Limb (tissue), 2 donors: ENCODE measurements around the gene TCFL5.

Experiments
- DNase-seq, 2 donors: peaks; one replicate each; pipeline ENCODE4 v3.0.0-alpha.2; 2016; ENCODE audit errors: extremely low spot score in 2 of 2

Gene TCFL5

DNA sequence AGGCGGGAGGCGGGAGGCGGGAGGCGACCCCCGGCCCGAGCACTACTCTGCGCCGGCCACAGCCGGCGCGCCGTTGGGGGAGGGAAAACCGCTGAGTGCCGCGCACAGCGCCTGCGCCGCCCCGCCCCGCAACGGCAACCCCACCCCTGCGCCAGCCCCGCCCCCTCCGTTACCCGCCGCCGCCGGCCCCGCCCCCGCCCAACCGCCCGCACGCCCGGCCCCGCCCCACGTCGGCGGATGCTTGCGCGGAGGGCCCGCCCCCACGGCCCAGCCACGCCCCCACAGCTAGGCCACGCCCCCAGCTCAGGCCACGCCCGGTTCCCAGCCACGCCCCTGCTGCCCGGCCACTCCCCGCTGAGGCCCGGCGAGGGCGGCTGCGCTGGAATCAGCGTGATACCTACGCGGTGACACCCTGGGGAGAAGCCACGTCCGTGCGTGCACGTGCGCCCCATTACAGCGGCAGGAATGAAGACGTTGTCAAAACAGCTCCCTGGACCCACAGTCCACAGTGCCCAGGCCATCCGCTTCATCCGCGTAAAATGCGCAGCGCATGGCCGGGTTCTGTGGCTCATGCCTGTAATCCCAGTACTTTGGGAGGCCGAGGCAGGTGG is at the start of gene TCFL5:
Gene TCFL5, minus strand, starts transcription at position 97 of the 611 bp plus-strand sequence. CDS start 152 bp downstream, outside the sequence.
- peak; percentile 77 to 97 for DNase-seq

DNA sequence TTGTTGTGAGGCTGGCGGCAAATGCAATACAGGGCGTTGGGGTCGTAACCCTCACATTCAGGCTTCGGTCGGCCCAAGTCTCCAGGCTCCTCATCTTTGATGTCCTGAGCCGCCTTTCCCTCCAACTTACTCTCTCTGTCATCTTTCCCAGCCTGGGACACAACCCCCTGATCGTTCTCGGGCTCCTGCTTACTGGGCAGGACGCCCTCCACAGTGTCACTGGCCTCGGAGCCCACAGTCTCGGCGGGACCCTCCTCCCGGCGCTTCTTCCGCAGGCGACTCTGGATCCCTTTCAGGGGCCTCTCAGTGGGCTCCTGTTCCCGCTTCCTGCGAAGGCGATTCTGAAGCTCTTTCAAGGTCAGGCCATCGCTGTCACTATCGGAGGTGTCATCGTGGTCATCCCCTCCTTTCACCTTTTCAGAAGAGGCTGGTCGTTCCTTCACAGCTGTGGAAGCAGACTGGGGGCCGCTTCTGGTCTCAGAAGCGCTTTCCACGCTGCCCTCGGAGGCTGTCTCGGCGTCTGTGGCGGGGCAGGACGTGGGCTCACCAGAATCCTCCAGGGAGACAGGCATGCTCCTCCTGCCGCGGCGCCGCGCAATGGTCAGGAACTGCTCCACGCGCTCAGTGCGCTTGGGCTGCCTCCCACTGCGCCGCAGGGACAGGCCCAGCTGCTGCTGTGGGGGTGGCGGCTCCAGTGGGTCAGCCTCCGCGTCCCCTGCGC is 49.3 kb upstream of the TCFL5 start:
- DNase-seq: no peak

DNA sequence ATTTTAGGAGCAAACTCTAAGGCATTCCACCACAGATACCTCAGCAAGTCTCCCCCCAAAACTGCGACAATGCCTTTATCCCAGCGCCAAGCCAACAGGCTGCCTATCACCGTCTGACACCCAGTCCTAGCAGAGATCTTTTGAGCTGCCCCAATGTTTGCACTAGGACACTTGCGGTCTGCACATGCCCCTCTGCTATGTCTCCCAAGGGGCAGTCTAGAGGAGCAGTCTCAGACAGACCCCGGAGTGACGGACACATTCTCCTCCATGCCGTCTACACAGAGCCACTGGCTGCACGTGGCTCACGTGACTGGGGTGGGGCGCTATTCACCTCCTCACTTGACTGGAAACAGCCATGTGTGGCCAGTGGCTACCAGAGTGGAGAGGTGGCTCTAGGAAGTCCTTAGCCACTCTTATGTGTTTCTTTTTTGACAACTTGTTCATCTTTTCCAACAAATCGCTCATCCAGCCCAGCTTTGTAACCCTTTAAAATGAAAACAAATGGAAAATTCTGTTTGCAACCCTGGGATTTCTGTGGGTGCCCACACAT is 48.7 kb upstream of the TCFL5 start:
- DNase-seq: no peak

DNA sequence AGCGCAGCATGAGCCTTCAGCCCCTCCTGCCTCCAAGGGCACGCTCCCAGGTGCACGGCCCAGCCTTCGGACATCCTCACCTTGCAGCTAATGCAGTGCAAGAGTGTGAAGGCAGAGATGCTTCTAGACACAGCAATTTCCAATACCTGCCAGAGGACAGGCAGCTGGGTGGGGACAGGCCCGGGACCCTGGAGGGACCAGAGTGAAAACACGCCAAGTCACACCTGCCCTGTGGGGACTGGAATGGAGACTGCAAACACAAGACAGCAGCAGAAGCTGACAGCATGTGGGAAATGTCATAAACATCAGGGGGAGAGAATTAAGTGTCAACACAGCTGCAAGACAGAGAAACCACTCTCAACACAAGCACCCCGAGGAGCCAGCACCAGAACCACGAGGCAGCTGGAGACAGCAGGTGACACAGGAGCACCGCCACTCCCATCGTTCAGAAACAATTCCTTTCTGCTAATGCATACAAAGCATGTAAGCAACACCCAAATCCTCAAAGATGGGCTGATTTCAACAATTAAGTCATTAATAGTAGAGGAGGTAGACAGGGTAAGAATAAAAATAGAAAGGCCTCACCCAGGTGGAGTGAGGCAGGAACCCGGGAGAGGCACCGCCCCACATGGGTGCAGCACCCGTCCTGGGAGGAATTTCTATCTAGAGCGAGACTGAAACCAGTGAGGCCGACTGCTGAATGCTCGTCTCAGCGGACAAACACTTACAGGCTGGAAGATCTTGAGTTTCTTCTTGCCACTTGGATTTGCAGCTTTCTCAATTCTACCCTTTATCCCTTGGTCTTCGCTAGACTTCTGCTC is 47.6 kb upstream of the TCFL5 start:
- no peak for DNase-seq

DNA sequence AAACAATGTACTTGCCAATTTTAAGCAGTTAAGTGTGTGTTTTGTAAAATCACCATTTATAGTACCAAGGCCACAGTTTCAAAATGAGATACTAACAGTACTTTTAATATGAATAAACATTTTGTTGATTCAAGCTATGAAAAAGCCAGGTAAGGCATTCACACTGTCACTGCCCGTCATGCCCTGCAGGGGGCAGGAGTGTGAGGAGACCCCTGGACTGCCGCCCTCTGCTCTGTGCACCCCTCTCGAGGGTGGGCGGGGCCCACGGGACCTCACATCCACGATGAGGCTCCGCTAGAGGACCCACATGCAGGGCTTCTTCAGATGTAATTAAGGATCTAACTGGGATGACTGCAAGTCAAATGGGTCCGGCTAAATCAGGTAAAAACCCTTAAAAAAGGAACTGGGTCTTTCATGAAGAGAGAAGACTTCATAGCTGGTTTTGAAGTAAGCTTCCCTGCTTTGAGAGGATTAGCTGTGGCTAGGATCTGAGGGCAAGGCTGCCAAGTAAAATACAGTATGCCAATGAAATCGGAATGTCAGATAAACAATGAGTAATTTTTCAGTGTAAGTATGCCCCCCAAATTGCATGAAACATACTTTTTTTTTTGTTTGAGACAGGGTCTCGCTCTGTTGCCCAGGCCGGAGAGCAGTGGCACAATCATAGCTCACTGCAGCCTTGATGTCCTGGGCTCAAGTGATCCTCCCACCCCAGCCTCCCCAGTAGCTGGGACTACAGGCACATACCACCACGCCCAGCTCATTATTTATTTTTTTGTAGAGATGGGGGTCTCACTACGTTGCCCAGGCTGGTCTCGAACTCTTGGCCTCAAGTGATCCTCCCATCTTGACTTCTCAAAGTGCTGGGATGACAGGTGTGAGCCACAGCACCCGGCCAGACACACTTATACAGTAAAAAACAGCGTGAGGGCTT is 46.0 kb upstream of the TCFL5 start:
- DNase-seq: no peak

DNA sequence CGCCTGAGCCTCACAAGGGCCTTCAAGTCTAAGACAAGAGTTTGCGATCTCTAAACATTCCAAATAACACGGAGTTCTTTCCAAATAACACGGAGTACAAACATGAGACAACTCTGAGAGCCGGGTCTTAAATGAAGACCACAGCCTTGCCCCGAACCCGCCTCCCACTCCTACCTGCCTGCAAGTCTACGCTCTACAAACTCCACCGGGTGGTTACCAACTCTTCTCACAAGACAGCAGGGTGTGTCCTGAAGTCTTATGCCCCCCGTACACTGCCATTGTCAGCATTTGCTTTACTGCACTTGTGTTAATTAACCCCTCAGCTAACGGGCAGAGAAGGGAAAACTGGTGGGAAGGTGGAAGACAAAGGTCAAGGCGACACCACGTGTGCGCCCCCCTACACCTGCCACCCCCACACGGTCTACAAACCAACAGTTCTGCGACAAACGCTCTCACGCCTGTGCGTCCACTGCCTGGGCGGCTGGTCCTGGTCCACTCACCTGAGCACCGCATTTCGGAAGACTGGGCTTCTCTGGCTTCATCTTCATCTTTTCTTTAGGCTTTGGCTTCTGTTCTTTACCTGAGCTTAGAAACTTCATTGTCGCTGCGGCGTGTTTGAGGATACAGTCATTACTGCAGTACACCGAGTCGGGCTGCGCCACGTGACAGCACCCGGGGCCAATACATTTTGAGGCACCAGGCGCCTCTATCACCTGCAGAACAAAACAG is 45.2 kb upstream of the TCFL5 start:
- DNase-seq: no peak

DNA sequence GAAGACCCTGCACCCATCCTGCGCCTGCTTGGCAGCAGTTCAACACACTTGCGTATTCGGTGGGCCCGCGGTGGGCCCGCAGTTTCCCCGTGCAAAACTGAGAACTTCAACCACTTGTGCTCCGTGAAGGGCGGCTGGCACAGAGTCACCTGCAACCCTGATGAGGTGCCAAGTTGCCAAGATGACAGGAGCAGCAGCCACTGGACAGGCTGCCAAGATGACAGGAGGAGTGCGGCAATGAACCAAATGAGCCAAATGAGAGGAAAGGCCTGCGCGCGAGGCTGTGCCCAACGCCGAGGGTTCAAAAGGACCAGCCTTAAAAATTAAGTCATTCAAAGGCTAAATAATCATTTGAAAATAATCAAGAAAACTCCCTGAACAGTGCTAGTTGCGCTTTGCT is 44.6 kb upstream of the TCFL5 start:
- DNase-seq: no peak

DNA sequence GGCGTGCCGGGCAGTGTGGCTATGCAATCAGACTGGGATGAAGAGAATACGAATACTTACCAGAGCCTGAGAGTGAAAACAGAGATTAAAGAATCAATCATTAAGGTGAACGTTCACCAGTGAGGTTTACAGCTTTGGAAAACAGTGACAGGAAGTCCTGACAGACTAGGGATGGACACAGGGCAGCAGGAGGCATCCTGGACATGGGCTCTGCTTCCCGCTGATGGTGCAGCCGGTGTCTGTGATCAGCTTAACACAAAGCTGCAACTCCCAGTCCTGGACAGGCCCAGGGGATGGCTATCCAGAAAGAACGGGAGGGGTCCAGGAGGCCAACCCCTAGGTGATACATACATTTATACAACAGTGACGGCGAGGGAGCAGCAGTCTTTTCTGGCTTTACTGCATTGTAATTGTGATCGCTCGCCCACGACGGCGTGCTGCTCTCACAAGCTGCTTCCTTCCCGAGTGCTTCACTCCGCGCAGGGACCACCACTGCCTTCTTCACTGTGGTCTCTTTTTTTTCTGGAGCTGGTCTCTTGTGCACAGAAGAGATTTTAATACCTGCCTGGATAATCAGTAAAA is 44.0 kb upstream of the TCFL5 start:
- DNase-seq: no peak

DNA sequence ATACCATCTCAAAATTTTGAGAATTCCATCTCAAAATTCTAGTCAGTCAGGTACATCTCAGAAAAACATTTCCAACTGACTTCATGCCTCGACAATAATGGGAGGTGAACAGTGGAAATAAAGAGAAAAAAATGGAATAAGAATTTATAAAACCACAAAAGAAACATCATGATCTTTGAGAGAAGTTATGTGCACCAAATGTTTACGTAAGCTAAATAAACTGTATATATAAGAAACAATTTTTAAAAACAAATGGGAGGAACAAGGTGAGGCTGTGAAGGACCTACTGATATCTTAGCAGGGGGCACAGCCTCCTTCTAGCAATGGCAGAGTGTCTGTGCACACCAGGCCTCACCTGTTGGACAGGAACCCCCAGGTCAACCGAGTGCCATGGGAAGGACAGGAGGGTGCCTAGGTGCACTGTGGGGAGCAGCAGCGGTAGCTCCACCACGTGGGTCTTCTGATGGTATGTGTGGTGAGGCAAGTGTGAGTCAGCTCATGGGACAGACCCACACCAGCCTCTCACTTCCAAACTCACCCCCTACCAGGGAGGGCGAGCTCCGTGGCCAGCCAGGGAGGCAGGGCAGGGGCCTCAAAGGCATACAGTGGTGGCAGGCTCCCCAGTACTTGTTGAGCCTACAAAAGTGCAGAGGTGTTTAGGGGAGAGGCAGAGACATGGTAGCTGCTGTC is 41.4 kb upstream of the TCFL5 start:
- DNase-seq: no peak

DNA sequence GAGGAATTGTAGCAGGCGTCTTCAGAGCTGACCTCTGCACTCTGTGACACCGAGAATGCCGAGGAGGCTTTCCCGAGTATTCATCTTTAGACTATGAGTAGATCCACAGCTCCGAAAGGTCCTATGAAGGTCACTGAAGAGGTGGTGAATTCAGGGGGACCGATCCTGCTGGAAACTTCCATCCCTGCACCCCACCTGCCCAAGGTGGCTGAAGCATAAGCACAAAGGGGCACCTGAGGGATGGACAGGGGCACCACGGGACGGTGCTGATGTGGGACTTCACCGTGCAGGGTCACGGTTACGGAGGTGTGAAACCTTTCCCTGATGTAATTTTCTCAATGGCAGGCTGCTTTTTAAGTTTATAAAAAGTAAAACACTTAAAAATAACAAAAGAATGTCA is 40.3 kb upstream of the TCFL5 start:
- no peak for DNase-seq

DNA sequence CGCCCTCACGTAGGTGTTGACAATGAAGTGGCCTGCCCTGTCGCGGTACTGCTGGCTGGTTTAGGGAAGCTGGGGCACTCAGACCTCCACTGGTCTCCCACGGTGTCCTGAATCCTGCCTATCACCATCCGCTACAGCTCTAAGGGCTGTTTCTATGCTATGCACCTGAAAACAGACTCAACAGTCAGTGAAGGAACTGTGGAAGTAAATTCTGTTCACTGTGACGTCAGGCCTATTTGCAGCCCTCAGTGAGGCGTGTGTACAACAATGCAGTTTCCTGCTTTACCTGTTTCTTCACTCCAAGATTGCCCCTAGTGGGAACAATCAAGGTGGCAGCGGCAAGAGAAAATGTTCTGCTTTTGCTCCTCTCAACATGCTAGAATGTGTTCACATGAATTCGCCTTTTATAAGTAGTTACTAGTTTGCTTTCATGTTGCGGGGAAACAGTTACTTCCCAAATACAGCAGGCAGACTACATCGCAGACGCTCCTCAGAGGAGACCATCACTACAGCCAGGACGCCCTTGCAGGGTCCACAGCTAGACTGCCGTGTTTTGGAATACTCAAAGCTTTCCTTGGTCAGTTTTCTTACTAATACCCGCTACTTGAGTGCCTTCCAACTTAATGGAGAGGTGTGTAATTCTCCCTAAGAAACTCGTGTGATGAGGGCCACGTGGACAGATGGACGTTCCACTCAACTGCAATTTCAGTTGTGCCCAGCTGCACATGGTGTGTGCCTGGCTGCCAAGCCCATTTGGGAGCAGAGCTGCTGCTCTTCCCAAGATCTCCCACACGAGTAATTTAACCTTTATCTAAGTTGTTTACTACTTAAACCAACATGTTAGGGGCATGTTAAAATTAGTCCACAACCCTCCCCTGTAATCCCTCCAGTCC is 39.3 kb upstream of the TCFL5 start:
- DNase-seq: no peak

DNA sequence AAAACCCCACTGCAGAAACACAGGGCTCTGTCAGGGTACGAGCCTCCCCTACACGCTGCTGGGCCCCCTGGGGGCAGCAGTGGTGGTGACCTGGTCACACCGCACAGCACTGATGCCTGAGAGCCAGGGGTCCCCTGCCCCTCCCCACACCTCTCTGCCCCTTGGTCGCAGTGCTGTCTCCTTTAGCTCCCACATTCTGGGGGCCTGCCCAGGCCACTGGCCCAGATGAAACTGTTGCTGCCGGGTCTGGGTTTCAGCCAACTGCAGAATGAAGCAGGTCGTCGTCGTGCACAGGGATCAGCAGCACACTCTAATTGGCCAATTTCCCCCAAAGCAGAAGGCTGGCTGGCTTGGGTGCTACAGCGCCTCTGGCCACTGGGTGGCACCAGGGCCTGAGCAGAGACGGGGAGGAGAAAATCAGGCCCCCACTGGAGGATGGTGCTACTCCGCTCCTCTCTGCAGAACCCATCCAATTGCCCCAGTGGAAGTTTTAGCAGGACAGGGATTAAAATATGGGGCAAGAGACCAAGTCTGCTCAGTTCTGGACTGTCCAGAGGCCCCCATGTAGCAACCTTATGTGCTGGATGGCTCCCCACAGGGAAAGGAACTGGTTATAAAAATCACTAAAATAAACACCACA is 38.5 kb upstream of the TCFL5 start:
- peak; percentile 64 to 85 for DNase-seq

DNA sequence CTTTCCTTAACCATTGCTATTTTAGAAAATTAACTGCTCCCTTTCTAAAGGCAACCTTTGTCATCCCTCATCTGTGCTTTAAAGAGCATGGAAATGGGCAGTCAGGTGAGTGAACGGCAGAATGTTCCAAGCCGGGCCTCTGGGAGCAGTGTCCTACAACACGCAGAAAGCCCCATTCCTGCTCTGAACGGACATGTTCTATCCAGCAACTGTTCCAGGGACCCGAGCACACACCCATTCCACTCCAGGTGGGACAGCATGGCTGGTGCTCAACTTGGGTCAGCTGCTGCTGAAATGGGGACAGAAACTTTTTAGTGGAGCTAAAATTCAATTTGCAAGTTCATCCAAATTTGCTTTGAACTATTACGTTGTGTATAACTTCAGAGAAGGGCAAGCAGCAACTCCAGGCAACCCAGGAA is 38.0 kb upstream of the TCFL5 start:
- no peak for DNase-seq

DNA sequence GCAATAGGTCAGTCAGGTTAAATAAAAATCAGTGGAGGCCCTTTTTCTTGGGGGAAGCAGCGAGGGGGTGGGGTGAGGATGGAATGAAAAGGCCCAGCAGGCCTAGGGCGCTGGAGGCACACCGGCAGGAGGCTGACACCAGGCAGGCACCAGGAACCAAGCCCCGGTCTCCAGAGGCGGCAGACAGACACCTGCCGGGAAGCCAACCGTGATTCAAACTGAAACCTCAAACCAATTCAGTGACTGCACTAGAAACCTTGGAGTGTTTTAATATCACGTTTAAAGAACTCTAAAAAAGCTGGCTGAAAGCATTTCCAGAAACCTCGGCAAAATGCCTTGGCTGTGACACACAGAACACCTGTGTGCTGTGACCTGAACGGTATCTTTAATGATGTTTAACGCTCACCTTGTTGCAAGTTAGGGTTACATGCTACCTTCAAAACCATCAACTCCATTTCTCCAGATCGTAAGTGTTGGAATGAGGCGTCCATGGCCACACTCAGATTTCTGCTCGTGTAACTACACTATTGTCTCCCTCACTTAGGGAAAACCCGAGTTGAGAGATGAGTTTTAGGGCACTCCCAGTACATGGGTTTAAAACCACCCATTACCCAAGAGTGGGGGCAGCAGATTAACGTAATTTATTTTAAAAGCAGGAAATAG is 37.5 kb upstream of the TCFL5 start:
- no peak for DNase-seq

DNA sequence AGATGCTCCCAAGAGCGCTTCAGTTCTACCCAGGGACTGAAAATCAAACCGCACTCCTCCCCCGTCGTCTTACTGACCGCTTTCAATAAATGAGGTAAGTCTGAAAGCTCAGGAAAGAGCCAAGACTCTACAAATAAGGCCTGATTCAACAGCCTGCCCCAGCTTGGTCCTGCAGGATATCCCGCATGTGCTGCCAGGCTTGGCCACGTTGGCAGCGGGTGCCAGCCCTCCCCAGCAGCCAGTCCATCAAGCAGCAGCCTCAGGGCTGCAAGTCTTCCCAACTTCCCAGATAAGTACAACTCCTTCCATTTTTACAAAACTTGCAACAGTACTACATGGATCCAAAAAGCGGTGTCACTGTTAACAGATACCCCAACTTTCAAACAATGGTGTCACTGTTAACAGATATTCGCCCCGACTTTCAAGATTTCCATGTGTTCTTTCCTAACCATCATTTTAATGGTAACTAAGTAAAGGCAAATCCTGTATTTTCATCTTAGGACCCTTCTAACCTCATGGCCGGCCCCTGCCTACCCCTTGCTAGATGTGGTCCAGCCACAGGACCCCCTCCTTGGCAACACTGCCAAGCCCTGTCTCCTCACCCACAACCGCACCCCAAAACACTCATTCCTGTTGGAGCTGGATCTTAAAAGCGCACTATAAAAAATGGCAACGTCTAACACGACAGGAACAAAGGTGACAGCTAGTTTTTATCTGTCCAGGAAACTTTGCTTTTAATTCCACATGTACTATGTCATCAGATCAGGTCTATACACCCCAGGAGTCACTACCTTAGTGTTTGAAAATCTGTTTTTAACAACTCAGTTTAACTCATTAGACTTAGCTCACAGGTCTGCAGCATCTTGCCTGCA is 36.7 kb upstream of the TCFL5 start:
- DNase-seq: no peak

DNA sequence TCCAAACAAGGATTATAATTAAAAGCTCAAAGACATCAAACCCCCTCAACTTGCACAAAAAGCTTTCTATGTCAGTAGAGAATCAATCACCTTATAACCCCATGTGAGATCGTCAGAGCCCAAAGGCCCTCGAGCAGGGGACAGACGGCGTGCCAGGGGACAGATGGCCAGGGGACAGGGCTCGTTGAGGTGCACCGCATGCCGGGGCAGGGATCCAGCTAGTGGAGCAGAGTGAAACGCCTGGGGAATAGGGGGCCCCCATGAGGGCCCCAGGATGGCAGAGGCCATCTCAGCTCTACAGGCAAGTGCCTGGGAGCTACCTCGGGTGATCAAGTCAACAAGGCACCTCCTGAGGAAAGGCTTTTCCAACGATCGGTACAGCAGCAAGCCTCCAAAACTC is 36.0 kb upstream of the TCFL5 start:
- DNase-seq: no peak
